Cardiac muscle cell (in vitro differentiated cells and primary cell): ENCODE measurements around the gene IL1RAPL2. TPM values are rescaled to one million over a fixed set of nuclear protein-coding genes. Genes with fewer than 3 reads are reported as not detected.
A peak's percentile ranks its signal among the peaks of the same experiment; 100 is the strongest.

Source experiments
- DNase-seq, 2 donors: peaks; one replicate each; pipeline versions ENCODE4 v3.0.0 to v3.0.0-alpha.2; 2010 to 2017; ENCODE audit warnings: low read depth in 1 of 2, low spot score in 1 of 2
- H3K27ac ChIP-seq: fragments of 200-600 bp; sonication (generic); 2 replicates; pipeline ENCODE4 v1.5.1; 2016
- H3K27me3 ChIP-seq: fragments of 200-600 bp; sonication (generic); 2 replicates; pipeline ENCODE4 v1.6.0; 2016; ENCODE audit warnings: control low read depth
- H3K36me3 ChIP-seq: fragments of 200-600 bp; sonication (generic); 2 replicates; pipeline ENCODE4 v1.5.1; 2016; ENCODE audit warnings: control low read depth
- H3K4me1 ChIP-seq: fragments of 200-600 bp; sonication (generic); 2 replicates; pipeline ENCODE4 v1.8.1; 2017; ENCODE audit warnings: low read depth, mild to moderate bottlenecking, mixed run types
- H3K4me3 ChIP-seq: fragments of 200-600 bp; sonication (generic); 2 replicates; pipeline ENCODE4 v1.5.1; 2016; ENCODE audit warnings: mild to moderate bottlenecking
- H3K9me3 ChIP-seq: fragments of 200-600 bp; sonication (generic); 2 replicates; pipeline ENCODE4 v1.5.1; 2017; ENCODE audit warnings: low read depth, mild to moderate bottlenecking, control low read depth
- CTCF ChIP-seq: IDR thresholded peaks from 2 replicates; pipeline ENCODE4 v1.5.1; 2012; ENCODE audit warnings: low read depth, mild to moderate bottlenecking, low read length
- polyA plus RNA-seq: library from polyadenylated mRNA; unstranded; fragments of >200 nt; fragmentation: Nextera tagmentation; extraction: Ambion mirVana; gene quantifications from 2 replicates; pipeline ENCODE4 v1.2.1, GENCODE V29; 2016
- total RNA-seq: library from RNA; depleted of rRNA; stranded (reverse); fragments of >200 nt; gene quantifications from 2 replicates; pipeline ENCODE4 v1.2.3, GENCODE V29; 2016

The IL1RAPL2 gene
- total and polyA plus RNA-seq, 2 experiments from 2014 or later = not detected

GRCh38 chrX:105173071-105173470 is 607.1 kb downstream of the IL1RAPL2 start:
- H3K4me3 ChIP-seq = no peak overlapping the region
- no peak for TF ChIP-seq CTCF
- DNase-seq = no peak
- H3K36me3 ChIP-seq = no peaks in the 10 kb centered on the region
- H3K27me3 ChIP-seq = peaks cover 9% of the 10 kb centered on the region
- H3K9me3 ChIP-seq = no peaks in the 10 kb centered on the region
- H3K4me1 ChIP-seq = no peaks in the 10 kb centered on the region
- H3K27ac ChIP-seq = no peak overlapping the region

- H3K4me3 ChIP-seq = no peak overlapping the region
- TF ChIP-seq CTCF = no peak
- H3K27ac ChIP-seq = no peak overlapping the region
- H3K4me1 ChIP-seq = no peaks in the 10 kb centered on the region
- DNase-seq = no peak
- H3K27me3 ChIP-seq = no peaks in the 10 kb centered on the region
- no peaks in the 10 kb centered on the region for H3K36me3 ChIP-seq
- H3K9me3 ChIP-seq = no peaks in the 10 kb centered on the region
These were observed 613.6 kb downstream of the IL1RAPL2 start for GRCh38 chrX:105179644-105180043.

GRCh38 chrX:105189093-105189492 is 623.1 kb downstream of the IL1RAPL2 start:
- H3K27me3 ChIP-seq = no peaks in the 10 kb centered on the region
- H3K4me1 ChIP-seq = no peaks in the 10 kb centered on the region
- no peak for DNase-seq
- no peak overlapping the region for H3K27ac ChIP-seq
- no peaks in the 10 kb centered on the region for H3K36me3 ChIP-seq
- H3K9me3 ChIP-seq = no peaks in the 10 kb centered on the region
- H3K4me3 ChIP-seq = no peak overlapping the region
- no peak for TF ChIP-seq CTCF

- Histone ChIP-seq H3K36me3 (no peaks in the 10 kb centered on the region), H3K4me3 (no peak overlapping the region), H3K9me3 (no peaks in the 10 kb centered on the region), H3K4me1 (no peaks in the 10 kb centered on the region), H3K27me3 (no peaks in the 10 kb centered on the region), H3K27ac (no peak overlapping the region)
- DNase-seq = peak; percentile 40 to 55
- peak; percentile 59 for TF ChIP-seq CTCF
These were observed 624.4 kb downstream of the IL1RAPL2 start for GRCh38 chrX:105190252-105190853.

- peak; percentile 14 to 58 for DNase-seq
- peak; percentile 51 for TF ChIP-seq CTCF
- H3K4me1 ChIP-seq = no peaks in the 10 kb centered on the region
- no peak overlapping the region for H3K27ac ChIP-seq
- no peaks in the 10 kb centered on the region for H3K9me3 ChIP-seq
- H3K36me3 ChIP-seq = no peaks in the 10 kb centered on the region
- no peaks in the 10 kb centered on the region for H3K27me3 ChIP-seq
- no peak overlapping the region for H3K4me3 ChIP-seq
These were observed 625.9 kb downstream of the IL1RAPL2 start for GRCh38 chrX:105191878-105192277.
